GM18505 (cell line): ENCODE results near the gene SUSD1.

Experiments used
- ATAC-seq: cut with Tn5 transposase; IDR thresholded peaks from one replicate; pipeline ENCODE4 v1.9.1; 2021; ENCODE audit not compliant: unreplicated experiment
- POLR2A ChIP-seq: IDR thresholded peaks from 4 replicates; pipeline ENCODE4 v1.6.1; 2011; ENCODE audit warnings: borderline replicate concordance; ENCODE audit not compliant: insufficient read depth, insufficient read length; ENCODE audit errors: extremely low read depth

Gene SUSD1

GRCh38 chr9:112015736-112016135 is 159.4 kb downstream of the SUSD1 start:
- ATAC-seq, result no peak
- no peak for TF ChIP-seq POLR2A

GRCh38 chr9:112015149-112015548 is 159.9 kb downstream of the SUSD1 start:
- ATAC-seq, result no peak
- no peak for TF ChIP-seq POLR2A

- no peak for TF ChIP-seq POLR2A
- ATAC-seq, result no peak
Observed at GRCh38 chr9:112013266-112013665, 161.8 kb downstream of the SUSD1 start.

- peak; percentile 58 for TF ChIP-seq POLR2A
- ATAC-seq, result peak; percentile 74
Observed at GRCh38 chr9:112012026-112012902, 162.8 kb downstream of the SUSD1 start.

- no peak for TF ChIP-seq POLR2A
- no peak for ATAC-seq
Observed at GRCh38 chr9:112011051-112011620, 164.0 kb downstream of the SUSD1 start.

GRCh38 chr9:112010537-112010936 is 164.6 kb downstream of the SUSD1 start:
- no peak for ATAC-seq
- no peak for TF ChIP-seq POLR2A

GRCh38 chr9:112009656-112010055 is 165.4 kb downstream of the SUSD1 start:
- no peak for TF ChIP-seq POLR2A
- ATAC-seq, result no peak

- no peak for TF ChIP-seq POLR2A
- ATAC-seq, result no peak
Observed at GRCh38 chr9:112007575-112008240, 167.4 kb downstream of the SUSD1 start.

- no peak for TF ChIP-seq POLR2A
- ATAC-seq, result no peak
Observed at GRCh38 chr9:112006361-112007020, 168.6 kb downstream of the SUSD1 start.

GRCh38 chr9:112005939-112006338 is 169.2 kb downstream of the SUSD1 start:
- TF ChIP-seq POLR2A, result no peak
- ATAC-seq, result no peak

- no peak for TF ChIP-seq POLR2A
- ATAC-seq, result no peak
Observed at GRCh38 chr9:112003538-112003937, 171.6 kb downstream of the SUSD1 start.

GRCh38 chr9:112002847-112003457 is 172.1 kb downstream of the SUSD1 start:
- no peak for TF ChIP-seq POLR2A
- ATAC-seq, result no peak
